Mesendoderm (in vitro differentiated cells): Measurements from ENCODE around the gene SBNO2.
A peak's percentile ranks its signal among the peaks of the same experiment; 100 is the strongest.

ENCODE experiments used
- DNase-seq: peaks from one replicate; pipeline ENCODE4 v3.0.0; 2013
- H2AK5ac ChIP-seq: 2 replicates; pipeline ENCODE4 v1.6.1; 2013; ENCODE audit warnings: low read length, inconsistent platforms
- H2BK120ac ChIP-seq: 2 replicates; pipeline ENCODE4 v1.6.1; 2013; ENCODE audit warnings: low read depth, mild to moderate bottlenecking, low read length, moderate library complexity, mixed read lengths
- H2BK15ac ChIP-seq: replicated peaks from 2 replicates; pipeline ENCODE4 v1.6.1; 2013; ENCODE audit warnings: low read depth, mild to moderate bottlenecking, moderate library complexity
- H2BK5ac ChIP-seq: 2 replicates; pipeline ENCODE4 v1.6.1; 2013; ENCODE audit warnings: low read length, inconsistent platforms
- H3K18ac ChIP-seq: 2 replicates; pipeline ENCODE4 v1.6.1; 2013; ENCODE audit warnings: mild to moderate bottlenecking, low read length, mixed read lengths
- H3K23ac ChIP-seq: one replicate; pipeline ENCODE4 v1.6.1; 2013; ENCODE audit warnings: low read length
- H3K27ac ChIP-seq: 2 replicates; pipeline ENCODE4 v1.5.1; 2013; ENCODE audit warnings: low read depth, mild to moderate bottlenecking, inconsistent platforms, low read length, moderate library complexity
- H3K27me3 ChIP-seq: 2 replicates; pipeline ENCODE4 v1.6.1; 2013; ENCODE audit warnings: low read length, control low read depth, mild to moderate bottlenecking, inconsistent platforms; ENCODE audit not compliant: insufficient read depth, poor library complexity
- H3K36me3 ChIP-seq: 2 replicates; pipeline ENCODE4 v1.6.1; 2013; ENCODE audit warnings: low read length, inconsistent platforms; ENCODE audit not compliant: control insufficient read depth, insufficient read depth
- H3K4ac ChIP-seq: one replicate; pipeline ENCODE4 v1.6.1; 2013; ENCODE audit warnings: low read depth, mild to moderate bottlenecking, low read length, moderate library complexity
- H3K4me1 ChIP-seq: 2 replicates; pipeline ENCODE4 v1.6.1; 2013; ENCODE audit warnings: low read depth, low read length, inconsistent platforms; ENCODE audit not compliant: control insufficient read depth
- H3K4me2 ChIP-seq: 2 replicates; pipeline ENCODE4 v1.6.1; 2013; ENCODE audit warnings: low read length
- H3K4me3 ChIP-seq: 2 replicates; pipeline ENCODE4 v1.5.1; 2013; ENCODE audit warnings: mild to moderate bottlenecking, low read length
- H3K56ac ChIP-seq: one replicate; pipeline ENCODE4 v1.6.1; 2013; ENCODE audit warnings: low read length
- H3K79me1 ChIP-seq: 2 replicates; pipeline ENCODE4 v1.6.1; 2013; ENCODE audit warnings: low read length, inconsistent platforms
- H3K79me2 ChIP-seq: 2 replicates; pipeline ENCODE4 v1.6.1; 2013; ENCODE audit warnings: mild to moderate bottlenecking, low read length; ENCODE audit not compliant: control insufficient read depth, insufficient read depth
- H3K9ac ChIP-seq: 2 replicates; pipeline ENCODE4 v1.6.1; 2013; ENCODE audit warnings: low read length, inconsistent platforms
- H4K5ac ChIP-seq: one replicate; pipeline ENCODE4 v1.6.1; 2013; ENCODE audit warnings: low read length
- H4K8ac ChIP-seq: one replicate; pipeline ENCODE4 v1.6.1; 2013; ENCODE audit warnings: low read depth, mild to moderate bottlenecking, control low read depth, low read length, moderate library complexity
- WGBS: extraction: QIAGEN DNeasy Blood & Tissue Kit; methylation state at CpG from one replicate; pipeline ENCODE4 v1.1.7; 2013; ENCODE audit warnings: low lambda C conversion rate, missing lambda C conversion rate; ENCODE audit not compliant: insufficient coverage; ENCODE audit errors: extremely low coverage; 5-methylcytosine and 5-hydroxymethylcytosine counted together

The SBNO2 gene

DNA sequence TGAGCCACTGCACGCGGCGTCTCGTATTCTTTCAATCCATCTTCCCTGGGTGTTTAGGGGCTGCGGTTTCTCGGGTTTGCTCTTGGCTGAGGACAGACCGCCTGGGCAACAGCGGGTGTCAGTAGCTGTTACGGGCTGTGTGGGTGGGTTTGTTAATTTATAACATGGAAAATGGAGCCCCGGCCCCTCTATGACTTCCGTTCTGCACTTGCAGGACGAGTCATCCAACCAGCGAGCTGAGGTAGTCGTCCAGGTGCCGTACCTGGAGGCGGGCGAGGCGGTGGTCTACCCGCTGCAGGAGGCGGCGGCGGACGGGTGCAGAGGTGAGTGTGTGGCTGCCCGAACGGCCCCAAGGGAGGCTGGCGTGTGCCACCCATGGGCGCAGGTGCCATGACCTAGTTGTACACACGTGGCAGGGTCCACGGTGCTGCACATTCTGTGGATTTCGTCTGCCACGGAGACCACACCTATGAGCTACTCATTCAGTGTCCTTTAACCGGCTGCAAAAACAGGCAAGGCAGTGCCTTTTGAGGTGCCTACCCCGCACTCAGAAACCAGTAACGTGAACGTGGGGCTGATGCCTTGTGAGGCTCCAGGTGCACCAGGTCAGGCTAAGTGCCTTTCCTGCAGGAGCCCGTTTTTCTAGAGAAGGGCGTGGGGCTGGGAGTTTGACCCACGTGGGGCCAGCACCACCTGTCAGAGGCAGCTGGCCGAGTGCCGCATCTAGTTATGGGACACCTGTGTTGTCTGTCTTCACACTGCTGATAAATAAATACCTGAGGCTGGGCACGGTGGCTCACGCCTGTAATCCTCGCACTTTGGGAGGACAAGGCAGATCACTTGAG, 89.8 kb downstream of the SBNO2 start:
- no peak for DNase-seq
- no CpG with 5 or more reads among the region's 43 CpGs for WGBS
- H3K4me2 ChIP-seq, result no peak overlapping the region
- no peak overlapping the region for H3K56ac ChIP-seq
- no peak overlapping the region for H4K5ac ChIP-seq
- H3K9ac ChIP-seq, result no peak overlapping the region
- no peak overlapping the region for H3K18ac ChIP-seq
- H3K4me1 ChIP-seq, result no peaks in the 10 kb centered on the region
- no peak overlapping the region for H2BK15ac ChIP-seq
- no peaks in the 10 kb centered on the region for H3K27me3 ChIP-seq
- H3K79me1 ChIP-seq, result no peaks in the 10 kb centered on the region
- H3K79me2 ChIP-seq, result no peaks in the 10 kb centered on the region
- peaks cover 3% of the 10 kb centered on the region for H3K36me3 ChIP-seq
- no peak overlapping the region for H2BK120ac ChIP-seq
- H4K8ac ChIP-seq, result no peak overlapping the region
- no peak overlapping the region for H2BK5ac ChIP-seq
- H3K23ac ChIP-seq, result no peak overlapping the region
- H3K27ac ChIP-seq, result no peak overlapping the region
- no peak overlapping the region for H3K4me3 ChIP-seq
- no peak overlapping the region for H3K4ac ChIP-seq
- no peak overlapping the region for H2AK5ac ChIP-seq

GRCh38 chr19:1082928-1083816, 90.9 kb downstream of the SBNO2 start:
- Histone ChIP-seq H3K4me1 (no peaks in the 10 kb centered on the region), H2AK5ac (no peak overlapping the region), H4K8ac (no peak overlapping the region), H4K5ac (no peak overlapping the region), H3K36me3 (peaks cover 3% of the 10 kb centered on the region), H3K4ac (no peak overlapping the region), H3K79me1 (no peaks in the 10 kb centered on the region), H2BK15ac (no peak overlapping the region), H3K9ac (no peak overlapping the region), H3K18ac (no peak overlapping the region), H3K23ac (no peak overlapping the region), H3K56ac (no peak overlapping the region), H3K27me3 (no peaks in the 10 kb centered on the region), H3K27ac (no peak overlapping the region), H2BK120ac (no peak overlapping the region), H3K4me2 (no peak overlapping the region), H3K4me3 (no peak overlapping the region), H2BK5ac (no peak overlapping the region), H3K79me2 (no peaks in the 10 kb centered on the region)
- DNase-seq, result no peak
- WGBS, result no CpG with 5 or more reads among the region's 59 CpGs

DNA sequence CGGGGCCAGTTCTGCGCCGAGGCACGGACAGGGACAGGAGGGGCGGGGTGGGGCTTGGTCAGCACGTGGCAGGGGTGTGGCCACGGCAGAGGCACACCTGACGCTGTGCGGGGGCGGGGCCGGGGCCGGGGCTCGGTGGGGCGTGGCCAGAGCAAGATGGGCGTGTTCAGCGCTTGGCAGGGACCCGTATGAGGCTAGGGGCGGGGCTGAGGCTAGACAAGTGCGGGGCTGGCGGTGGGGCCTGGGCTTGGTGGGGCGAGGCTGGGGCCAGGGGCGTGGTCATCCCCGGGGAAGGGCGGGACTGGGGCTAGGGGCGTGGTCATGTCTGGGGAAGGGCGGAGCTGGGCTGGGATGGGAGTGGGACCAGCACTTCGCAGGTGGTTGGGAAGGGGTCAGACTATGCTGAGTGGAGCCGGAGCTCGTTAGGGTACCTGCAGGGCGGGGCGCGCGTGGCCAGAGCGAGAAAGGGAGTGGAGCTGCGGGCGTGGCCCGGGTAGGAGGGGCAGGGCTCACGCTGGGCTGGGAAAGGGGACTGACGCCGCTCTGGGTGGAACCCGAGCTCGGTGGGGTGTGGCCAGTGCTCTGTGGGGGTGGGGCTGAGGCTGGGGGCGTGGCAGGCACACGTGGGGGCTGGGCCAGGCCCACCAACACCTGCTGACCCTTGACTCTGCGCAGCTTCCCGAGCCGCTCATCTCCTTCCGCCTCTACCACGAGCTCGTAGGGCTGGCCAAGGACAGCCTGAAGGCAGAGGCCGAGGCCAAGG, 91.7 kb downstream of the SBNO2 start:
- no peak overlapping the region for H2BK15ac ChIP-seq
- no peak overlapping the region for H3K27ac ChIP-seq
- H4K8ac ChIP-seq, result no peak overlapping the region
- H3K4me3 ChIP-seq, result no peak overlapping the region
- H2AK5ac ChIP-seq, result no peak overlapping the region
- no peaks in the 10 kb centered on the region for H3K27me3 ChIP-seq
- H3K4ac ChIP-seq, result no peak overlapping the region
- no peak overlapping the region for H2BK120ac ChIP-seq
- no peak overlapping the region for H3K18ac ChIP-seq
- H3K79me1 ChIP-seq, result no peaks in the 10 kb centered on the region
- H4K5ac ChIP-seq, result no peak overlapping the region
- peaks cover 2% of the 10 kb centered on the region for H3K36me3 ChIP-seq
- peak overlapping the region; percentile 79 for H3K4me2 ChIP-seq
- no CpG with 5 or more reads among the region's 51 CpGs for WGBS
- H3K79me2 ChIP-seq, result no peaks in the 10 kb centered on the region
- peak overlapping the region; percentile 49 for H3K9ac ChIP-seq
- H3K56ac ChIP-seq, result peak overlapping the region; percentile 89
- H3K23ac ChIP-seq, result no peak overlapping the region
- peak; percentile 96 for DNase-seq
- no peak overlapping the region for H2BK5ac ChIP-seq
- no peaks in the 10 kb centered on the region for H3K4me1 ChIP-seq

DNA sequence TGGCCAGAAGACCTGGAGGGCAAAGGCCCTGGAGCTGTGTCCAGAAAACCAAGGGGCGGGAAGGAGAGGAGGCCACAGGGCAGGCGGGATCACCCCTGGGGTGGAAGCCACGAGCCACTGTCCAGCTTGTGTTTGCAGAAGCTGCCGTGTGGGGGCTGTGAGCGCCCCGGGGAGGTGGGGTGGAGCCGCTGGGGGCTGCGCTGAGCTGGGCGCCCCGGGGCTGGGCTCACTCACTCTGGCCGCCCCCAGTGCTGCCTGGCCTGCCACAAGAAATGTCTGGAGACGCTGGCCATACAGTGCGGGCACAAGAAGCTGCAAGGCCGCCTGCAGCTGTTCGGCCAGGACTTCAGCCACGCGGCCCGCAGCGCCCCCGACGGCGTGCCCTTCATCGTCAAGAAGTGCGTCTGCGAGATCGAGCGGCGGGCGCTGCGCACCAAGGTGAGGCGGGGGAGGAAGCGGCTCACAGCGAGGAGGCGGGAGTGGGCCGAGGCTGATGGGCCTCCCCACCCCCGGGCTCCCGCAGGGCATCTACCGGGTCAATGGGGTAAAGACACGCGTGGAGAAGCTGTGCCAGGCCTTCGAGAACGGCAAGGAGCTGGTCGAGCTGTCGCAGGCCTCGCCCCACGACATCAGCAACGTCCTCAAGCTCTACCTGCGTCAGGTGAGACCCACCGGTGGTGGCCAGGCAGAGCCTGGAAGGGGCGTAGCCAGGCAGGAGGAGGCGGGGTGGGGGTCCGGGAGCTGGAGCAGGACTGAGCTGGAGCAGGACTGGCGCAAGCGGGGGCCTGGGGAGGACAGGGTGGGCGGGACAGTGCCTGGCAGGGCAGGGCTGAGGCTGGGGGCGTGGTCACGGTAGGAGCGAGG, 92.5 kb downstream of the SBNO2 start:
- no CpG with 5 or more reads among the region's 58 CpGs for WGBS
- no peak overlapping the region for H2BK120ac ChIP-seq
- H3K79me1 ChIP-seq, result no peaks in the 10 kb centered on the region
- H2BK15ac ChIP-seq, result no peak overlapping the region
- no peak overlapping the region for H3K4me3 ChIP-seq
- no peaks in the 10 kb centered on the region for H3K27me3 ChIP-seq
- H4K8ac ChIP-seq, result no peak overlapping the region
- H3K4me2 ChIP-seq, result peak overlapping the region; percentile 46
- H4K5ac ChIP-seq, result no peak overlapping the region
- no peak overlapping the region for H3K23ac ChIP-seq
- H3K4me1 ChIP-seq, result no peaks in the 10 kb centered on the region
- H3K4ac ChIP-seq, result no peak overlapping the region
- DNase-seq, result peak; percentile 35
- no peaks in the 10 kb centered on the region for H3K79me2 ChIP-seq
- peak overlapping the region; percentile 85 for H3K56ac ChIP-seq
- no peak overlapping the region for H2BK5ac ChIP-seq
- no peak overlapping the region for H3K18ac ChIP-seq
- H2AK5ac ChIP-seq, result no peak overlapping the region
- H3K27ac ChIP-seq, result no peak overlapping the region
- peak overlapping the region; percentile 55 for H3K9ac ChIP-seq
- H3K36me3 ChIP-seq, result peaks cover 2% of the 10 kb centered on the region
